Spleen (tissue), 7 donors: ENCODE results near the gene TINAG.

ENCODE experiments used
- CTCF ChIP-seq, 11 experiments: fragments of 200-600 bp in 7 of 11; fragments of 450-650 bp in 4 of 11; sonication (generic) in 4 of 11; IDR thresholded peaks in 8 of 11; conservative IDR thresholded peaks in 3 of 11; 1 replicate in 7 of 11; 2 replicates in 4 of 11; pipeline versions ENCODE4 v1.4.0 to v1.8.0; 2016 to 2021; ENCODE audit warnings: antibody characterized with exemption in 11 of 11, inconsistent platforms in 4 of 11, mild to moderate bottlenecking in 1 of 11
- POLR2AphosphoS5 ChIP-seq, 3 donors: sonication (generic); formaldehyde crosslinking; IDR thresholded peaks; one replicate each; pipeline ENCODE4 v1.5.1; 2017; ENCODE audit warnings: antibody characterized with exemption in 3 of 3
- donor health status: DM: no; HTN: no; CAD: no; lungs with moderate emphysema.
- donor health status: DM: no; HTN: no; CAD: no.
- donor health status: DM: no; HTN: no; CAD: no.

- TF ChIP-seq CTCF (IDR thresholded peaks at IDR 0.05 in 8 of 11, conservative IDR thresholded peaks at IDR 0.05 in 3 of 11) (no peak), POLR2AphosphoS5 (IDR thresholded peaks at IDR 0.05) (no peak)
Measured at GRCh38 chr6:54426995-54427394, 118.8 kb downstream of the TINAG start.
